Measurements from ENCODE around the gene FOS.

The FOS gene

DNA sequence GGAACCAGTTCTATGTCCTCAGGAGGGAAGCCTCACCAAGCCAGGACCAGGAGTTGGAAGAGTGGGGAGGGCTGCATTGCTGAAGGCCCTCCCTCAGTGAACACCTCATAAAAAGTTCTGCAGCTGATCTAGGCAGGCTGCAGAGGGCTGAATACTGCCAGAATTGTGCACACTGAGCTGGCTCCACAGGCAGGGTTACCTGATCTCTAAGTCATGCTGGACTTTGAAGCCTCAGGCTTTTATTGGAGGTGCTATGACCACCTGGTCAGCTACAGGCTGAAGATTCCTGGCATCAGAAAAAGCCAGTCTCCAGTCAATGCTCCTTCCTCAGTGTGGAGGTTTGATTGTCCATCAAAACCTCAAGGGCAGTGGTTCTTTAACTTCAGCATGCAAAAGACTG lies 39.7 kb downstream of the FOS start:
- Histone ChIP-seq H4K12ac (ENCODE audit: low read depth, low read length) (no peak overlapping the region), H3K4me3 (ENCODE audit: low read depth, low read length) (no peak overlapping the region), H3K9ac (ENCODE audit: low read length) (no peak overlapping the region), H4K8ac (ENCODE audit: low read depth, low read length) (no peak overlapping the region), H3K23ac (ENCODE audit: low read length) (no peak overlapping the region), H3K14ac (ENCODE audit: low read length) (no peak overlapping the region), H3K4me1 (ENCODE audit: control insufficient read depth in 1 of 2, insufficient read depth in 2 of 2, low read length in 2 of 2) (no peaks in the 10 kb centered on the region), H3K27me3 (ENCODE audit: insufficient read depth, low read length) (no peaks in the 10 kb centered on the region), H4K91ac (ENCODE audit: low read depth, low read length) (no peak overlapping the region), H2BK120ac (ENCODE audit: insufficient read depth, low read length, poor library complexity) (no peak overlapping the region), H3K27ac (ENCODE audit: low read depth, low read length) (no peak overlapping the region), H2BK12ac (ENCODE audit: low read length) (no peak overlapping the region), H3K18ac (ENCODE audit: low read length) (no peak overlapping the region), H3K79me2 (ENCODE audit: control insufficient read depth, insufficient read depth, low read length, poor library complexity) (no peaks in the 10 kb centered on the region), H3K79me1 (ENCODE audit: low read length) (no peaks in the 10 kb centered on the region), H3K4ac (ENCODE audit: low read depth, low read length) (no peak overlapping the region), H3K36me3 (ENCODE audit: control insufficient read depth in 1 of 2, insufficient read depth in 2 of 2, low read length in 2 of 2) (no peaks in the 10 kb centered on the region), H3K9me3 (ENCODE audit: insufficient read depth, low read depth, low read length) (no peaks in the 10 kb centered on the region), H2AFZ (ENCODE audit: insufficient read depth, low read length, poor library complexity) (no peak overlapping the region), H3K4me2 (ENCODE audit: low read length) (no peak overlapping the region), H2AK5ac (ENCODE audit: low read length) (no peak overlapping the region), H2BK5ac (ENCODE audit: low read depth, low read length, poor library complexity) (no peak overlapping the region)
- DNase-seq = no peak

DNA sequence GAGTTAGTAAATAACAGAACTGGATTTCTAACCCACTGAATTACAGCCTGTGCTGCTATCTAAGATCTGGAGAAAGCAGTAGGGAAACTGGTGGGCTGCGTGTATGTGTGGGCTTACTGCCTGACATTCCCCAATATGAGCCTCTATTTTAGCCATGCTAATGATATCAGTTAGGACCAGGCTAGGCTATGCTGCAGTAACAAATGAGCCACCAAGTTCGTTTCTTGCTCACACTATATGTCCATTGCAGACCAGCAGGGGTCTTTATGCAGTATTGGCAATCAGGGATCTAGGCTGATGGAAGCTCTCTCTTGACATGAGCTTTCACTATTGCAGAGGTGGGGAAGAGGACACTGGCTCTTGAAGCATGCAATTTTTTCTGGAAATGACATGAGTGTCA lies 40.4 kb downstream of the FOS start:
- no peaks in the 10 kb centered on the region for H3K9me3 ChIP-seq (ENCODE audit: insufficient read depth, low read depth, low read length)
- no peaks in the 10 kb centered on the region for H3K36me3 ChIP-seq (ENCODE audit: control insufficient read depth in 1 of 2, insufficient read depth in 2 of 2, low read length in 2 of 2)
- no peak overlapping the region for H3K18ac ChIP-seq (ENCODE audit: low read length)
- H3K79me2 ChIP-seq (ENCODE audit: control insufficient read depth, insufficient read depth, low read length, poor library complexity) = no peaks in the 10 kb centered on the region
- no CpG with 5 or more reads among the region's 2 CpGs for WGBS (ENCODE audit: extremely low coverage, insufficient coverage, insufficient read length)
- H3K4me2 ChIP-seq (ENCODE audit: low read length) = no peak overlapping the region
- H2BK5ac ChIP-seq (ENCODE audit: low read depth, low read length, poor library complexity) = no peak overlapping the region
- H4K12ac ChIP-seq (ENCODE audit: low read depth, low read length) = no peak overlapping the region
- H3K27me3 ChIP-seq (ENCODE audit: insufficient read depth, low read length) = no peaks in the 10 kb centered on the region
- no peak overlapping the region for H2AK5ac ChIP-seq (ENCODE audit: low read length)
- H2BK120ac ChIP-seq (ENCODE audit: insufficient read depth, low read length, poor library complexity) = no peak overlapping the region
- DNase-seq = no peak
- H3K23ac ChIP-seq (ENCODE audit: low read length) = no peak overlapping the region
- no peak overlapping the region for H3K14ac ChIP-seq (ENCODE audit: low read length)
- H3K4me1 ChIP-seq (ENCODE audit: control insufficient read depth in 1 of 2, insufficient read depth in 2 of 2, low read length in 2 of 2) = no peaks in the 10 kb centered on the region
- H3K9ac ChIP-seq (ENCODE audit: low read length) = no peak overlapping the region
- no peak overlapping the region for H3K27ac ChIP-seq (ENCODE audit: low read depth, low read length)
- no peak overlapping the region for H2AFZ ChIP-seq (ENCODE audit: insufficient read depth, low read length, poor library complexity)
- no peaks in the 10 kb centered on the region for H3K79me1 ChIP-seq (ENCODE audit: low read length)
- H2BK12ac ChIP-seq (ENCODE audit: low read length) = no peak overlapping the region
- no peak overlapping the region for H3K4ac ChIP-seq (ENCODE audit: low read depth, low read length)
- H3K4me3 ChIP-seq (ENCODE audit: low read depth, low read length) = no peak overlapping the region
- no peak overlapping the region for H4K91ac ChIP-seq (ENCODE audit: low read depth, low read length)
- no peak overlapping the region for H4K8ac ChIP-seq (ENCODE audit: low read depth, low read length)

DNA sequence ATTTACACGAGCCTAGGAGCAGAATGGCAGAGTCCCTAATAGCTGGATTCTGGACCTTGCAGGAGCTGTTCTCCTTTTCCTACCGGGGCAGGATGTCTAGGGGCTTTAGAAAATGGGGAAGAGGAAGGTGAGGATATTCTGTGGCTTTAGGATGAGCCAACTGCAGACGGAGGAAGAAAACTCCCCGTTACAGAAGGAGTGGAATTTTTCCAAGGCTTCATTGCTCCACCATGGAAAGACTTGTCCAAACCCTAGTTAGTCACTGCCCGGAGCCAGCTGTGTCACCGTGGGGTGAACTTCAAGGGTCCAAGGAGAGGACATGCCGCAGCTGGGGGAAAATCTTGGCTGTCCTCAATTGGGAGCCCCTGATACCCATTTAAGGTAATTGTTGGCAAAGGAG lies 41.6 kb downstream of the FOS start:
- no peak overlapping the region for H4K12ac ChIP-seq (ENCODE audit: low read depth, low read length)
- no peaks in the 10 kb centered on the region for H3K9me3 ChIP-seq (ENCODE audit: insufficient read depth, low read depth, low read length)
- DNase-seq = no peak
- H3K27ac ChIP-seq (ENCODE audit: low read depth, low read length) = no peak overlapping the region
- H3K79me2 ChIP-seq (ENCODE audit: control insufficient read depth, insufficient read depth, low read length, poor library complexity) = no peaks in the 10 kb centered on the region
- no peak overlapping the region for H2BK120ac ChIP-seq (ENCODE audit: insufficient read depth, low read length, poor library complexity)
- H4K8ac ChIP-seq (ENCODE audit: low read depth, low read length) = no peak overlapping the region
- no peak overlapping the region for H3K14ac ChIP-seq (ENCODE audit: low read length)
- H3K18ac ChIP-seq (ENCODE audit: low read length) = no peak overlapping the region
- H2AFZ ChIP-seq (ENCODE audit: insufficient read depth, low read length, poor library complexity) = no peak overlapping the region
- no peaks in the 10 kb centered on the region for H3K27me3 ChIP-seq (ENCODE audit: insufficient read depth, low read length)
- no peak overlapping the region for H3K9ac ChIP-seq (ENCODE audit: low read length)
- no peak overlapping the region for H3K23ac ChIP-seq (ENCODE audit: low read length)
- H2BK5ac ChIP-seq (ENCODE audit: low read depth, low read length, poor library complexity) = no peak overlapping the region
- no peak overlapping the region for H3K4ac ChIP-seq (ENCODE audit: low read depth, low read length)
- no peaks in the 10 kb centered on the region for H3K36me3 ChIP-seq (ENCODE audit: control insufficient read depth in 1 of 2, insufficient read depth in 2 of 2, low read length in 2 of 2)
- H3K79me1 ChIP-seq (ENCODE audit: low read length) = no peaks in the 10 kb centered on the region
- H2AK5ac ChIP-seq (ENCODE audit: low read length) = no peak overlapping the region
- H4K91ac ChIP-seq (ENCODE audit: low read depth, low read length) = no peak overlapping the region
- H3K4me2 ChIP-seq (ENCODE audit: low read length) = no peak overlapping the region
- H3K4me1 ChIP-seq (ENCODE audit: control insufficient read depth in 1 of 2, insufficient read depth in 2 of 2, low read length in 2 of 2) = no peaks in the 10 kb centered on the region
- WGBS (ENCODE audit: extremely low coverage, insufficient coverage, insufficient read length) = no CpG with 5 or more reads among the region's 7 CpGs
- H3K4me3 ChIP-seq (ENCODE audit: low read depth, low read length) = no peak overlapping the region
- H2BK12ac ChIP-seq (ENCODE audit: low read length) = no peak overlapping the region

DNA sequence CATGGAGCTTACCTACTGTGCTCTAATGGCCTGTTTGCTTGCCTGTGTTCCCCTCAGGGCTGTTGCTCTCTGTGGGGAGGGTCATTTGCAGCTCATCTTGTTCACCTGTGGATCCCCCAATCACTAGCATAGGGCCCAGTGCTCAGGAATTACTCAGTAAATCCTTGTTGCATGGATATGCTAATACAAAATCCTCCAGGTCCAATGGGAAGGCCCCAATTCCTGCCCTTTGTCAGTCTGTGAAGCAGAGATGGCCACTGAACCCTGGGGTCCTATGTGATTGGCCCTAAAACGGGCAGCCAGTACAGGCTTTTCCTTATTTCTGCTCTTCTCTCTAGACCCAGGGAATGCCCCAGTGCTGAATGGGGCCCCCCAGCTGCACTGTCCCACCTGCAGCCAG lies 44.1 kb downstream of the FOS start:
- Histone ChIP-seq H3K27me3 (ENCODE audit: insufficient read depth, low read length) (no peaks in the 10 kb centered on the region), H3K79me2 (ENCODE audit: control insufficient read depth, insufficient read depth, low read length, poor library complexity) (no peaks in the 10 kb centered on the region), H3K36me3 (ENCODE audit: control insufficient read depth in 1 of 2, insufficient read depth in 2 of 2, low read length in 2 of 2) (no peaks in the 10 kb centered on the region), H3K4me3 (ENCODE audit: low read depth, low read length) (no peak overlapping the region), H3K18ac (ENCODE audit: low read length) (no peak overlapping the region), H3K4ac (ENCODE audit: low read depth, low read length) (no peak overlapping the region), H4K8ac (ENCODE audit: low read depth, low read length) (no peak overlapping the region), H4K91ac (ENCODE audit: low read depth, low read length) (no peak overlapping the region), H2AK5ac (ENCODE audit: low read length) (no peak overlapping the region), H3K23ac (ENCODE audit: low read length) (no peak overlapping the region), H3K9me3 (ENCODE audit: insufficient read depth, low read depth, low read length) (no peaks in the 10 kb centered on the region), H3K4me2 (ENCODE audit: low read length) (no peak overlapping the region), H3K9ac (ENCODE audit: low read length) (no peak overlapping the region), H2BK12ac (ENCODE audit: low read length) (no peak overlapping the region), H3K79me1 (ENCODE audit: low read length) (no peaks in the 10 kb centered on the region), H2AFZ (ENCODE audit: insufficient read depth, low read length, poor library complexity) (no peak overlapping the region), H4K12ac (ENCODE audit: low read depth, low read length) (no peak overlapping the region), H3K27ac (ENCODE audit: low read depth, low read length) (no peak overlapping the region), H2BK120ac (ENCODE audit: insufficient read depth, low read length, poor library complexity) (no peak overlapping the region), H2BK5ac (ENCODE audit: low read depth, low read length, poor library complexity) (no peak overlapping the region), H3K4me1 (ENCODE audit: control insufficient read depth in 1 of 2, insufficient read depth in 2 of 2, low read length in 2 of 2) (no peaks in the 10 kb centered on the region), H3K14ac (ENCODE audit: low read length) (no peak overlapping the region)
- no peak for DNase-seq
- no CpG with 5 or more reads among the region's 1 CpG for WGBS (ENCODE audit: extremely low coverage, insufficient coverage, insufficient read length)

DNA sequence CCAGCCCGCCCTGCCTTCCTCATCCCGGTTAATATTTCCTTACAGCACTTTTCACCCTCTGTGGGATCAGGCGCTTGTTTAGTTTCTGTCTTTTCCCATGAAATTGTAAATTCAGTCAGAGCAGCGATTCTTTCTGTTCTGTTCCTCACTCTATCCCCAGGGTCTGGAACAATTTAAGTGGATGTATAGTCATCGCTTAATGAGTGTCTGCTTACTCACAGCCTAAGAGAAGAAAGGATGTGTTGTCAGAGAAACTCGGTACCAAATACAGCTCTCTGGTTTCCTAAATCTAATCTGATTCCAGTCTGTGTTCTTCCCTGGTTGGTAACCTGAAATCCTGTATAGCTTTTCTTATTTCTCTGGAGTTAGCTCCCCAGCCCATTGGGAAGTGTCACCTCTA lies 44.9 kb downstream of the FOS start:
- Histone ChIP-seq H4K91ac (ENCODE audit: low read depth, low read length) (no peak overlapping the region), H3K27ac (ENCODE audit: low read depth, low read length) (no peak overlapping the region), H2AFZ (ENCODE audit: insufficient read depth, low read length, poor library complexity) (no peak overlapping the region), H3K23ac (ENCODE audit: low read length) (no peak overlapping the region), H4K12ac (ENCODE audit: low read depth, low read length) (no peak overlapping the region), H3K27me3 (ENCODE audit: insufficient read depth, low read length) (no peaks in the 10 kb centered on the region), H3K4me1 (ENCODE audit: control insufficient read depth in 1 of 2, insufficient read depth in 2 of 2, low read length in 2 of 2) (no peaks in the 10 kb centered on the region), H3K14ac (ENCODE audit: low read length) (no peak overlapping the region), H3K79me1 (ENCODE audit: low read length) (no peaks in the 10 kb centered on the region), H3K4ac (ENCODE audit: low read depth, low read length) (no peak overlapping the region), H3K18ac (ENCODE audit: low read length) (no peak overlapping the region), H3K79me2 (ENCODE audit: control insufficient read depth, insufficient read depth, low read length, poor library complexity) (no peaks in the 10 kb centered on the region), H2BK12ac (ENCODE audit: low read length) (no peak overlapping the region), H2AK5ac (ENCODE audit: low read length) (no peak overlapping the region), H3K4me2 (ENCODE audit: low read length) (no peak overlapping the region), H4K8ac (ENCODE audit: low read depth, low read length) (no peak overlapping the region), H3K4me3 (ENCODE audit: low read depth, low read length) (no peak overlapping the region), H3K36me3 (ENCODE audit: control insufficient read depth in 1 of 2, insufficient read depth in 2 of 2, low read length in 2 of 2) (no peaks in the 10 kb centered on the region), H2BK120ac (ENCODE audit: insufficient read depth, low read length, poor library complexity) (no peak overlapping the region), H3K9ac (ENCODE audit: low read length) (no peak overlapping the region), H3K9me3 (ENCODE audit: insufficient read depth, low read depth, low read length) (no peaks in the 10 kb centered on the region), H2BK5ac (ENCODE audit: low read depth, low read length, poor library complexity) (no peak overlapping the region)
- no CpG with 5 or more reads among the region's 6 CpGs for whole genome bisulfite sequencing (ENCODE audit: extremely low coverage, insufficient coverage, insufficient read length)
- DNase-seq = no peak

All from trophoblast cell (in vitro differentiated cells and primary cell).